Neuronal stem cell (in vitro differentiated cells): ENCODE results near the gene ZMYM3.
"Not testable (repeated sequence)": the region's sequence is repeated elsewhere in the genome, so short reads cannot be mapped to it uniquely, and the experiment has no call there.

Experiments used
- DNase-seq: peaks from one replicate; pipeline ENCODE4 v3.0.0-alpha.2; 2013; ENCODE audit warnings: low spot score
- H2AFZ ChIP-seq: one replicate; pipeline ENCODE4 v1.6.1; 2013; ENCODE audit warnings: mild to moderate bottlenecking, low read length, inconsistent platforms
- H2AK5ac ChIP-seq: 2 replicates; pipeline ENCODE4 v1.6.1; 2013; ENCODE audit warnings: low read depth, mild to moderate bottlenecking, inconsistent platforms, low read length, moderate library complexity, mixed read lengths
- H2BK120ac ChIP-seq: 2 replicates; pipeline ENCODE4 v1.6.1; 2013; ENCODE audit warnings: low read depth, mild to moderate bottlenecking, inconsistent platforms, low read length, moderate library complexity, mixed read lengths
- H2BK12ac ChIP-seq: one replicate; pipeline ENCODE4 v1.6.1; 2013; ENCODE audit warnings: low read length, inconsistent platforms
- H2BK15ac ChIP-seq: 2 replicates; pipeline ENCODE4 v1.6.1; 2013; ENCODE audit warnings: mild to moderate bottlenecking, low read length, inconsistent platforms, mixed read lengths
- H2BK5ac ChIP-seq: one replicate; pipeline ENCODE4 v1.6.1; 2013; ENCODE audit warnings: inconsistent platforms, mild to moderate bottlenecking, low read length, moderate library complexity
- H3K14ac ChIP-seq: one replicate; pipeline ENCODE4 v1.6.1; 2013; ENCODE audit warnings: low read length, inconsistent platforms
- H3K18ac ChIP-seq: 2 replicates; pipeline ENCODE4 v1.6.1; 2013; ENCODE audit warnings: low read length, inconsistent platforms
- H3K23ac ChIP-seq: 2 replicates; pipeline ENCODE4 v1.6.1; 2013; ENCODE audit warnings: low read depth, mild to moderate bottlenecking, mixed read lengths, low read length, inconsistent platforms; ENCODE audit not compliant: poor library complexity
- H3K27ac ChIP-seq: replicated peaks from 3 replicates; pipeline ENCODE4 v1.5.1; 2013; ENCODE audit warnings: low read length, inconsistent platforms
- H3K27me3 ChIP-seq, 3 experiments: 2 replicates each; pipeline ENCODE4 v1.6.1; 2013; ENCODE audit warnings: low read length in 3 of 3, mild to moderate bottlenecking in 2 of 3, inconsistent platforms in 1 of 3, low read depth in 1 of 3, mixed read lengths in 1 of 3, moderate library complexity in 1 of 3; ENCODE audit not compliant: control insufficient read depth in 3 of 3, insufficient read depth in 3 of 3
- H3K36me3 ChIP-seq, 2 donors: replicated peaks in 1 of 2; 2 replicates each; pipeline ENCODE4 v1.6.1; 2013; ENCODE audit warnings: low read length in 2 of 2; ENCODE audit not compliant: control insufficient read depth in 2 of 2, insufficient read depth in 2 of 2
- H3K4ac ChIP-seq: 2 replicates; pipeline ENCODE4 v1.6.1; 2013; ENCODE audit warnings: inconsistent platforms, mild to moderate bottlenecking, low read length, moderate library complexity
- H3K4me1 ChIP-seq, 2 donors: 1 replicate in 1 of 2; 2 replicates in 1 of 2; pipeline ENCODE4 v1.6.1; 2013; ENCODE audit warnings: low read length in 2 of 2, low read depth in 1 of 2; ENCODE audit not compliant: control insufficient read depth in 2 of 2, insufficient read depth in 1 of 2
- H3K4me2 ChIP-seq: one replicate; pipeline ENCODE4 v1.6.1; 2013; ENCODE audit warnings: mild to moderate bottlenecking, low read length, inconsistent platforms; ENCODE audit not compliant: insufficient read depth, poor library complexity, severe bottlenecking
- H3K4me3 ChIP-seq, 2 donors: 2 replicates each; pipeline ENCODE4 v1.5.1; 2013; ENCODE audit warnings: low read length in 2 of 2, mild to moderate bottlenecking in 2 of 2, inconsistent platforms in 1 of 2, moderate library complexity in 1 of 2
- H3K79me1 ChIP-seq: one replicate; pipeline ENCODE4 v1.6.1; 2013; ENCODE audit warnings: low read depth, mild to moderate bottlenecking, inconsistent platforms, low read length, moderate library complexity
- H3K9ac ChIP-seq: one replicate; pipeline ENCODE4 v1.6.1; 2013; ENCODE audit warnings: mild to moderate bottlenecking, low read depth, low read length, inconsistent platforms; ENCODE audit not compliant: poor library complexity
- H3K9me3 ChIP-seq, 2 donors: replicated peaks in 1 of 2; 2 replicates each; pipeline versions ENCODE3 to v1.6.1; 2013; ENCODE audit warnings: low read length in 2 of 2, mild to moderate bottlenecking in 2 of 2, inconsistent platforms in 1 of 2, low read depth in 1 of 2, mixed read lengths in 1 of 2, moderate library complexity in 1 of 2; ENCODE audit not compliant: control insufficient read depth in 2 of 2, insufficient read depth in 1 of 2
- H4K8ac ChIP-seq: one replicate; pipeline ENCODE4 v1.6.1; 2013; ENCODE audit warnings: low read depth, mild to moderate bottlenecking, inconsistent platforms, low read length, moderate library complexity
- H4K91ac ChIP-seq: one replicate; pipeline ENCODE4 v1.6.1; 2013; ENCODE audit warnings: low read length, low read depth, mild to moderate bottlenecking, inconsistent platforms; ENCODE audit not compliant: poor library complexity
- WGBS, 2 donors: extraction: QIAGEN DNeasy Blood & Tissue Kit; methylation state at CpG; one replicate each; pipeline ENCODE4 v1.1.7; 2013; ENCODE audit warnings: missing lambda C conversion rate in 2 of 2, mixed read lengths in 1 of 2; ENCODE audit not compliant: insufficient read length in 2 of 2, insufficient replicate concordance in 1 of 2; ENCODE audit errors: extremely low coverage in 2 of 2; 5-methylcytosine and 5-hydroxymethylcytosine counted together

The ZMYM3 gene

DNA sequence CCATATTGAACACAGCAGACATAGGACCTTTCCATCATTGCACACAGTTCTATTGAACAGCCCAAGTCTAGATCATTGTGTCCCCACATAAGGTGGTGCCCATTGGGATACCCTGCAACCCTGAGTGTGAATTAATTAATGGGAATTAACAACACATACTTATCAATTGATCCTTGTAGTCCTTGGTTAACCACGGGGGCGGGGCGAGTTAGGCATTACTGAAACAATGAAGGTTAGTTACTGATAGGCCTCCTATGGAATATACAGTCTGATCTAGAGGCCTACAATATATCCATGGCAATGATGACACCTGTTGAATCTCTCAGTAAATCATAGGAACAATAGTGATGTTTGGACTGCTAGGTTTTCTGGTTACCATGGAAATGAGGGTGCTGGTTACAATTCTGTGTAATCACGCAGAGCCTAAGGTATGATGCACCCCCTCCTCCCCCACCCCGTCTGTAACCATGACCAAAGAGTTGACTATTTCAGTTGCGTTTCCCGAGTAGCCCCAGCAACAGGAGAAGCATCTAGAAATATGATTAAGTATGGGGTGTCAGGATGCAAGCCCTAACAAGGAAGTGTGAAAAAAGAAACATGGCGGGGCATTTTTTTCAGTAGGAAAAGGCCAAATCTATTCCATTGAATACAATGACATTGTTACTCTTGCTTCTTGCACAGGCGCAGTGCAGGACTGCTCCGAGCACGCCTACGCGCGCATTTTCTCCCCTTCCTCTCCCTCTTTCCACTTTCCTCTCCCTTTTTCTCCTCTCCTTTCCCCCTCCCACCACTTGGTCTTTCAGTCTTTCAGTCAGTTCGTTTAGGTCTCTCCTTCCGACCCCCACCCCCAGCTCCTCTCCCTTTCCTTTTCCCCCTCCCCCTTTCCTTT, 28.8 kb upstream of the ZMYM3 start:
- H3K4me2 ChIP-seq: peak overlapping the region; percentile 25
- DNase-seq: peak; percentile 6

DNA sequence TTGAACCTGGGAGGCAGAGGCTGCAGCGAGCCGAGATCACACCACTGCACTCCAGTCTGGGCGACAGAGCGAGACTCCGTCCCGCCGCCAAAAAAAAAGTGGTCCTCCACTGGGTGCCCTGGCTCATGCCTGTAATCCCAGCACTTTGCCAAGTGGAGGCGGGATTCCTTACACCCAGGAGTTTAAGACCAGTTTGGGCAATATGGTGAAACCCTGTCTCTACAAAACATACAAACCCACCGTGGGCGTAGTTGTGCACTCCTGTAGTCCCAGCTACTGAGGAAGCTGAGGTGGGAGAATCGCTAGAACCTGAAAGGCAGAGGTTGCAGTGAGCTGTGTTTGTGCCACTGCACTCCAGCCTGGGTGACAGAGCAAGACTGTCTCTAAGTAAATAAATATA, 27.4 kb upstream of the ZMYM3 start:
- not testable (repeated sequence) for H2BK15ac ChIP-seq, H4K91ac ChIP-seq, H2BK5ac ChIP-seq, H3K79me1 ChIP-seq, H3K4me1 ChIP-seq, H3K9ac ChIP-seq, H3K4ac ChIP-seq, H3K9me3 ChIP-seq, DNase-seq, H4K8ac ChIP-seq, H3K27me3 ChIP-seq, H2AK5ac ChIP-seq, H2BK120ac ChIP-seq, H2BK12ac ChIP-seq, H2AFZ ChIP-seq, H3K4me3 ChIP-seq, H3K14ac ChIP-seq, H3K18ac ChIP-seq, H3K27ac ChIP-seq, H3K23ac ChIP-seq, H3K4me2 ChIP-seq
- peaks cover 0 to 20% of the 10 kb centered on the region in 2 donors for H3K36me3 ChIP-seq
- WGBS, 2 donors: no CpG with 5 or more reads among the region's 11 CpGs

More for the DNA sequence above, 28.8 kb upstream of the ZMYM3 start:
- no CpG with 5 or more reads among the region's 16 CpGs for WGBS, 2 donors
- Histone ChIP-seq H3K36me3 (peaks cover 0 to 34% of the 10 kb centered on the region in 2 donors), H2BK15ac (no peak overlapping the region), H3K9me3 (no peaks in the 10 kb centered on the region), H3K9ac (no peak overlapping the region), H3K18ac (peak overlapping the region; percentile 71), H2BK5ac (no peak overlapping the region), H3K14ac (no peak overlapping the region), H4K91ac (no peak overlapping the region), H3K79me1 (no peaks in the 10 kb centered on the region), H3K4ac (no peak overlapping the region), H3K4me1 (peaks cover 4 to 7% of the 10 kb centered on the region in 2 donors), H3K27ac (peak overlapping the region; percentile 96), H3K4me3 (peak overlapping the region in 1 of 2 donors; percentile 41), H2AK5ac (no peak overlapping the region), H2AFZ (peak overlapping the region; percentile 36), H2BK12ac (no peak overlapping the region), H2BK120ac (no peak overlapping the region), H3K23ac (no peak overlapping the region), H4K8ac (no peak overlapping the region), H3K27me3 (no peaks in the 10 kb centered on the region)

DNA sequence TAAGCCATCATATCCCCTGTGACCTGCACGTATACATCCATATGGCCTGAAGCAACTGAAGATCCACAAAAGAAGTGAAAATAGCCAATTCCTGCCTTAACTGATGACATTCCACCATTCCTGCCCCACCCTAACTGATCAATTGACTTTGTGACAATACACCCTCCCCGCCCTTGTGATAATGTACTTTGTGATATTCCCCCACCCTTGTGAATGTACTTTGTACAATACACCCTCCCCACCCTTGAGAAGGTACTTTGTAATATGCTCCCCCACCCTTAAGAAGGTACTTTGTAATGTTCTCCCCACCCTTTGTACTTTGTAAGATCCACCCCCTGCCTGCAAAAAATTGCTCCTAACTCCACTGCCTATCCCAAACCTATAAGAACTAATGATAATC, 18.4 kb upstream of the ZMYM3 start:
- not testable (repeated sequence) for H3K4me2 ChIP-seq, H2BK15ac ChIP-seq, H2BK12ac ChIP-seq, H3K27me3 ChIP-seq, H3K27ac ChIP-seq, H3K9me3 ChIP-seq, H4K8ac ChIP-seq, H3K4me3 ChIP-seq, H3K23ac ChIP-seq, H3K4ac ChIP-seq, H2BK5ac ChIP-seq, H3K9ac ChIP-seq, H3K14ac ChIP-seq, H3K36me3 ChIP-seq, H3K18ac ChIP-seq, DNase-seq, H3K4me1 ChIP-seq, H3K79me1 ChIP-seq, H2AFZ ChIP-seq, H2AK5ac ChIP-seq, H2BK120ac ChIP-seq, H4K91ac ChIP-seq
- WGBS, 2 donors: no CpG with 5 or more reads among the region's 2 CpGs

DNA sequence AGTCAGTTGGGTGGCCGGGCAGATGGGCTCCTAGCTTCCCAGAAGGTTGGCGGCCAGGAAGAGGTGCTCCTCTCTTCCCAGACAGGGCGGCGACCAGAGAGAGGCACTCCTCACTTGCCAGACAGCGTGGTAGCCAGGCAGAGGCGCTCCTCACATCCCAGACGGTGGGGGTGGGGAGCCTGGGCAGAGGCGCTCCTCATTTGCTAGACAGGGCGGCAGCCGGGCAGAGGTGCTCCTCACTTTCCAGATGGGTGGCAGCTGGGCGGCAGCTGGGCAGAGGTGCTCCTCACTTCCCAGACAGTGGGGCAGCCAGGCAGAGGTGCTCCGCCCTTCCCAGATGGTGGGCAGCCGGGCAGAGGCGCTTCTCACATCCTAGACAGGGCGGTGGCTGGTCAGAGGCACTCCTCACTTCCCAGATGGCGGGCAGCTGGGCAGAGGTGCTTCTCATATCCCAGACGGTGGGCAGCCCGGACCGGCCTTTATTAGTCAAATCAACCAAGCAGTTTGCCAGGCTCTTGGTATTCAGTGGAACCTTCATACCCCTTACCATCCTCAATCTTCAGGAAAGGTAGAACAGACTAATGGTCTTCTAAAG, 16.0 kb upstream of the ZMYM3 start:
- H4K8ac ChIP-seq: no peak overlapping the region
- H3K36me3 ChIP-seq: no peaks in the 10 kb centered on the region
- H2AK5ac ChIP-seq: no peak overlapping the region
- no peak overlapping the region for H3K4me2 ChIP-seq
- WGBS, 2 donors: no CpG with 5 or more reads among the region's 19 CpGs
- no peak overlapping the region for H2AFZ ChIP-seq
- H3K9me3 ChIP-seq: no peaks in the 10 kb centered on the region
- no peak for DNase-seq
- no peak overlapping the region for H2BK15ac ChIP-seq
- H2BK12ac ChIP-seq: no peak overlapping the region
- no peak overlapping the region for H3K4me3 ChIP-seq
- H3K27ac ChIP-seq: no peak overlapping the region
- H4K91ac ChIP-seq: no peak overlapping the region
- H2BK5ac ChIP-seq: no peak overlapping the region
- H3K14ac ChIP-seq: no peak overlapping the region
- H3K4me1 ChIP-seq: no peaks in the 10 kb centered on the region
- no peak overlapping the region for H3K9ac ChIP-seq
- no peak overlapping the region for H3K4ac ChIP-seq
- H3K18ac ChIP-seq: no peak overlapping the region
- H2BK120ac ChIP-seq: no peak overlapping the region
- H3K27me3 ChIP-seq: no peaks in the 10 kb centered on the region
- H3K79me1 ChIP-seq: no peaks in the 10 kb centered on the region
- H3K23ac ChIP-seq: no peak overlapping the region
